CD14-positive monocyte (primary cell): ENCODE results near the gene ASPSCR1. TPM values are rescaled to one million over a fixed set of nuclear protein-coding genes. Genes with fewer than 3 reads are reported as not detected.

ENCODE experiments used
- DNase-seq, 3 donors: peaks; one replicate each; pipeline ENCODE4 v3.0.0-alpha.2; 2011 to 2022
- H2AFZ ChIP-seq: 2 replicates; pipeline ENCODE4 v1.6.0; 2012; ENCODE audit warnings: mild to moderate bottlenecking, low read depth, low read length, inconsistent platforms; ENCODE audit not compliant: insufficient read depth, poor library complexity, severe bottlenecking
- H3K27ac ChIP-seq, 2 donors: 1 replicate in 1 of 2; 2 replicates in 1 of 2; pipeline ENCODE4 v1.5.1; 2012 to 2013; ENCODE audit warnings: low read length in 2 of 2, control low read depth in 1 of 2, inconsistent platforms in 1 of 2, low read depth in 1 of 2, mild to moderate bottlenecking in 1 of 2
- H3K27me3 ChIP-seq, 2 donors: one replicate each; pipeline versions ENCODE4 v1.6.0 to v1.6.1; 2011 to 2013; ENCODE audit warnings: low read length in 2 of 2; ENCODE audit not compliant: control insufficient read depth in 2 of 2, insufficient read depth in 2 of 2
- H3K36me3 ChIP-seq, 2 donors: replicated peaks in 1 of 2; 1 replicate in 1 of 2; 2 replicates in 1 of 2; pipeline versions ENCODE4 v1.5.1 to v1.6.1; 2012 to 2013; ENCODE audit warnings: low read length in 2 of 2, control low read depth in 1 of 2, inconsistent platforms in 1 of 2, mild to moderate bottlenecking in 1 of 2; ENCODE audit not compliant: insufficient read depth in 2 of 2, control insufficient read depth in 1 of 2
- H3K4me1 ChIP-seq, 2 donors: 1 replicate in 1 of 2; 2 replicates in 1 of 2; pipeline versions ENCODE4 v1.5.1 to v1.6.1; 2012 to 2013; ENCODE audit warnings: low read length in 2 of 2, control low read depth in 1 of 2, inconsistent platforms in 1 of 2, mild to moderate bottlenecking in 1 of 2, moderate library complexity in 1 of 2; ENCODE audit not compliant: insufficient read depth in 2 of 2, control insufficient read depth in 1 of 2
- H3K4me2 ChIP-seq: replicated peaks from 2 replicates; pipeline ENCODE3; 2012; ENCODE audit warnings: low read length, moderate library complexity, mild to moderate bottlenecking; ENCODE audit not compliant: poor library complexity, severe bottlenecking; ENCODE audit errors: extremely low read depth
- H3K4me3 ChIP-seq, 3 experiments: fragments of 200-600 bp in 1 of 3; sonication (generic) in 1 of 3; replicated peaks in 1 of 3; 1 replicate in 2 of 3; 2 replicates in 1 of 3; pipeline ENCODE4 v1.5.1; 2011 to 2013; ENCODE audit warnings: low read length in 3 of 3, mild to moderate bottlenecking in 3 of 3, control low read depth in 2 of 3, low read depth in 2 of 3, inconsistent platforms in 1 of 3, moderate library complexity in 1 of 3
- H3K79me2 ChIP-seq: 2 replicates; pipeline ENCODE4 v1.6.0; 2012; ENCODE audit warnings: mild to moderate bottlenecking, control low read depth, inconsistent platforms, low read length, moderate library complexity; ENCODE audit not compliant: insufficient read depth
- H3K9ac ChIP-seq: 2 replicates; pipeline ENCODE4 v1.6.0; 2017; ENCODE audit warnings: low read length, mild to moderate bottlenecking; ENCODE audit not compliant: insufficient read depth, poor library complexity, severe bottlenecking
- H3K9me3 ChIP-seq, 2 donors: replicated peaks in 1 of 2; 1 replicate in 1 of 2; 2 replicates in 1 of 2; pipeline versions ENCODE4 v1.5.1 to v1.6.1; 2012 to 2013; ENCODE audit warnings: low read length in 2 of 2, control low read depth in 1 of 2; ENCODE audit not compliant: control insufficient read depth in 1 of 2, insufficient read depth in 1 of 2
- H4K20me1 ChIP-seq: 2 replicates; pipeline ENCODE4 v1.6.0; 2012; ENCODE audit warnings: mild to moderate bottlenecking, low read length, control low read depth, moderate library complexity; ENCODE audit not compliant: insufficient read depth
- H3K27ac Mint-ChIP-seq, 7 donors: one replicate each; pipeline ENCODE4 v1.8.0; 2020; ENCODE audit warnings: mild to moderate bottlenecking in 7 of 7, mixed read lengths in 7 of 7, moderate library complexity in 6 of 7, inconsistent platforms in 2 of 7
- H3K27me3 Mint-ChIP-seq, 3 donors: one replicate each; pipeline ENCODE4 v1.8.0; 2021 to 2022; ENCODE audit warnings: low read depth in 3 of 3, mild to moderate bottlenecking in 3 of 3, mixed read lengths in 3 of 3, moderate library complexity in 3 of 3, inconsistent platforms in 1 of 3
- H3K36me3 Mint-ChIP-seq, 2 donors: one replicate each; pipeline ENCODE4 v1.8.0; 2020; ENCODE audit warnings: mixed read lengths in 2 of 2, inconsistent platforms in 1 of 2, mild to moderate bottlenecking in 1 of 2
- H3K4me1 Mint-ChIP-seq: one replicate; pipeline ENCODE4 v1.8.0; 2020; ENCODE audit warnings: mild to moderate bottlenecking, mixed read lengths
- H3K4me3 Mint-ChIP-seq, 2 donors: one replicate each; pipeline ENCODE4 v1.8.0; 2020; ENCODE audit warnings: mild to moderate bottlenecking in 2 of 2, mixed read lengths in 2 of 2, moderate library complexity in 1 of 2
- H3K9me3 Mint-ChIP-seq, 7 donors: one replicate each; pipeline ENCODE4 v1.8.0; 2020 to 2022; ENCODE audit warnings: mixed read lengths in 7 of 7, mild to moderate bottlenecking in 6 of 7, moderate library complexity in 6 of 7, inconsistent platforms in 2 of 7
- WGBS: methylation state at CpG from one replicate; pipeline ENCODE4 v1.1.5; 2013; ENCODE audit warnings: missing lambda C conversion rate; ENCODE audit not compliant: insufficient coverage; 5-methylcytosine and 5-hydroxymethylcytosine counted together
- intact Hi-C, 2 donors: fragments of 100-400 bp; cut with micrococcal nuclease; formaldehyde crosslinking; loops; one replicate each; pipeline versions ENCODE4 v1.15.0 to v1.15.1; 2023
- polyA plus RNA-seq, 3 donors: library from polyadenylated mRNA; depleted of rRNA in 1 of 3; unstranded in 2 of 3; stranded (reverse) in 1 of 3; fragments of 300-500 nt in 2 of 3; fragments of >200 nt in 1 of 3; fragmentation: Illumina TruSeq in 2 of 3; gene quantifications; 1 replicate in 2 of 3; 2 replicates in 1 of 3; pipeline ENCODE4 v1.2.3, GENCODE V29; 2012 to 2021
- TF ChIP-seq, protein P1 (sequence below): fragments of 200-600 bp; IDR thresholded peaks from one replicate; pipeline ENCODE4 v1.8.0; 2022; ENCODE audit warnings: antibody characterized with exemption, mild to moderate bottlenecking

Gene ASPSCR1
- polyA plus RNA-seq, 3 donors: 25.5 to 31.9 (median 25.6) TPM

DNA sequence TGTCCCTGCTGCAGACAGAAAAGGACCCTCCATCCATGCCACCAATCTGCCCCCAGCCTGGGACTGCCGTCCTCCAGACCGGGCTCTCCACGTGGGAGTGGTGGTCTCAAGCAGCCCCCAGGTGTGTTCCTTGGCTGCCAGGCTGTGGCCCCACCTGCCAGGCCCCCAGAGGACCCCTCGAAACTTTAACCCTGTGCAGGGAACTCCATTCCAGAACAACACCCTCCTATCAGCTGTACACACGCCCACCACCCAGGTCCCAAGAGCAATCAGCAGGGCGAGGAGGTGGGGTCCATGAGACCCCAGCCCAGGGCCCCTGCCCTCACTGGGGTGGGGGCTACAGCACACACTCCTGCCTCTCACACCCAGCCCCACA, 41.7 kb upstream of the ASPSCR1 start:
- WGBS: 94% methylated on average over 6 of the region's 6 CpGs
- H3K79me2 ChIP-seq: no peaks in the 10 kb centered on the region
- Mint-ChIP-seq H3K9me3 (peaks cover 0 to 4% (median 0%) of the 10 kb centered on the region in 7 donors), H3K4me3 (no peak overlapping the region), H3K27ac (no peak overlapping the region), H3K27me3 (peaks cover 35 to 67% (median 45%) of the 10 kb centered on the region in 3 donors), H3K36me3 (no peaks in the 10 kb centered on the region), H3K4me1 (peaks cover 20% of the 10 kb centered on the region)
- H3K9me3 ChIP-seq: no peaks in the 10 kb centered on the region
- TF ChIP-seq, protein P1, sequence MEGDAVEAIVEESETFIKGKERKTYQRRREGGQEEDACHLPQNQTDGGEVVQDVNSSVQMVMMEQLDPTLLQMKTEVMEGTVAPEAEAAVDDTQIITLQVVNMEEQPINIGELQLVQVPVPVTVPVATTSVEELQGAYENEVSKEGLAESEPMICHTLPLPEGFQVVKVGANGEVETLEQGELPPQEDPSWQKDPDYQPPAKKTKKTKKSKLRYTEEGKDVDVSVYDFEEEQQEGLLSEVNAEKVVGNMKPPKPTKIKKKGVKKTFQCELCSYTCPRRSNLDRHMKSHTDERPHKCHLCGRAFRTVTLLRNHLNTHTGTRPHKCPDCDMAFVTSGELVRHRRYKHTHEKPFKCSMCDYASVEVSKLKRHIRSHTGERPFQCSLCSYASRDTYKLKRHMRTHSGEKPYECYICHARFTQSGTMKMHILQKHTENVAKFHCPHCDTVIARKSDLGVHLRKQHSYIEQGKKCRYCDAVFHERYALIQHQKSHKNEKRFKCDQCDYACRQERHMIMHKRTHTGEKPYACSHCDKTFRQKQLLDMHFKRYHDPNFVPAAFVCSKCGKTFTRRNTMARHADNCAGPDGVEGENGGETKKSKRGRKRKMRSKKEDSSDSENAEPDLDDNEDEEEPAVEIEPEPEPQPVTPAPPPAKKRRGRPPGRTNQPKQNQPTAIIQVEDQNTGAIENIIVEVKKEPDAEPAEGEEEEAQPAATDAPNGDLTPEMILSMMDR: no peak
- H3K36me3 ChIP-seq: no peaks in the 10 kb centered on the region
- H3K4me2 ChIP-seq: no peak overlapping the region
- no peak overlapping the region for H2AFZ ChIP-seq
- intact Hi-C loops: no loop called here
- DNase-seq: no peak
- H3K9ac ChIP-seq: no peak overlapping the region
- peaks cover 10 to 16% of the 10 kb centered on the region in 2 donors for H3K4me1 ChIP-seq
- H4K20me1 ChIP-seq: no peaks in the 10 kb centered on the region
- no peak overlapping the region for H3K4me3 ChIP-seq
- H3K27me3 ChIP-seq: peaks cover 0 to 36% of the 10 kb centered on the region in 2 donors
- H3K27ac ChIP-seq: no peak overlapping the region

DNA sequence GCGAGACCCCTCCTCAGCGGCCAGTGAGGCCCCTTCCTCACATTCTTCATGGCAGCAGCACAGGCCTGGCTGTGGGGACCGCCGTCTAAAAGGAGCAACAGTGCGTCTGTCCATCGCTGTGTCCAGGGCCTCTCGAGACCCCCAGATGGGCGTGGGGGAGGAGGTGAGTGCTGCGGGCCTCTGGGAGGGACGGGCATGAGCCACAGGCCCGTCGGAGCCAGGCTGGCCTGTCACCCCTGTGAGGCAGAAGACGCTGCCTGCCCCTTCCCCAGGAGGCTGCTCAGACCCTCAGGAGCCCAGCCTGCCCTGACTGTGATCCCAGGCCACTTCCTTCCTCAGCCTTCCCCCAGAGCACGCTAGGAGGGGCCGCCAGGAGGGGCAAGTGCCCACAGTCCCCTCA, 38.2 kb upstream of the ASPSCR1 start:
- Histone ChIP-seq H3K4me1 (peaks cover 10 to 16% of the 10 kb centered on the region in 2 donors), H3K4me2 (no peak overlapping the region), H3K9ac (no peak overlapping the region), H2AFZ (no peak overlapping the region), H3K79me2 (no peaks in the 10 kb centered on the region), H3K27ac (no peak overlapping the region), H3K9me3 (no peaks in the 10 kb centered on the region), H3K36me3 (no peaks in the 10 kb centered on the region), H4K20me1 (no peaks in the 10 kb centered on the region), H3K27me3 (peaks cover 0 to 23% of the 10 kb centered on the region in 2 donors), H3K4me3 (no peak overlapping the region)
- Mint-ChIP-seq H3K4me3 (peak overlapping the region in 1 of 2 donors; percentile 42), H3K4me1 (peaks cover 15% of the 10 kb centered on the region), H3K27me3 (peaks cover 21 to 65% (median 36%) of the 10 kb centered on the region in 3 donors), H3K9me3 (peaks cover 0 to 4% (median 0%) of the 10 kb centered on the region in 7 donors), H3K27ac (no peak overlapping the region), H3K36me3 (no peaks in the 10 kb centered on the region)
- TF ChIP-seq, protein P1: no peak
- 54% methylated on average over 13 of the region's 15 CpGs for WGBS
- intact Hi-C loops: no loop called here
- no peak for DNase-seq
